Measurements from ENCODE around the gene MCF2L2. TPM values are rescaled to one million over a fixed set of nuclear protein-coding genes. Genes with fewer than 3 reads are reported as not detected.

Gene MCF2L2
- total RNA-seq, 2 donors from 2014 or later, result 0.25 to 1.4 TPM

GRCh38 chr3:183134844-183135243, 293.6 kb downstream of the MCF2L2 start:
- no peak overlapping the region for H3K27ac ChIP-seq
- no peaks in the 10 kb centered on the region for H3K27me3 ChIP-seq
- no peaks in the 10 kb centered on the region for H3K36me3 ChIP-seq
- no peak overlapping the region for H3K4me3 ChIP-seq
- no peaks in the 10 kb centered on the region for H3K9me3 ChIP-seq
- no peak for TF ChIP-seq CTCF (IDR thresholded peaks at IDR 0.05)
- no peak for DNase-seq
- H3K4me1 ChIP-seq, result no peaks in the 10 kb centered on the region
- H3K9ac ChIP-seq (ENCODE audit: low read depth in 2 of 2, low read length in 2 of 2), result no peak overlapping the region
- intact Hi-C loops (cut with DNase I), result no loop called here

- intact Hi-C loops (cut with DNase I), result no loop called here
- Histone ChIP-seq H3K9me3 (peaks cover 7% of the 10 kb centered on the region), H3K4me3 (no peak overlapping the region), H3K36me3 (no peaks in the 10 kb centered on the region), H3K27ac (no peak overlapping the region), H3K9ac (ENCODE audit: low read depth in 2 of 2, low read length in 2 of 2) (no peak overlapping the region), H3K27me3 (no peaks in the 10 kb centered on the region), H3K4me1 (no peaks in the 10 kb centered on the region)
- TF ChIP-seq CTCF (IDR thresholded peaks at IDR 0.05), result no peak
- no peak for DNase-seq
These were observed 296.0 kb downstream of the MCF2L2 start for GRCh38 chr3:183132409-183132808.

- Histone ChIP-seq H3K4me1 (no peaks in the 10 kb centered on the region), H3K27me3 (no peaks in the 10 kb centered on the region), H3K9me3 (peaks cover 7% of the 10 kb centered on the region), H3K9ac (ENCODE audit: low read depth in 2 of 2, low read length in 2 of 2) (no peak overlapping the region), H3K27ac (no peak overlapping the region), H3K4me3 (no peak overlapping the region), H3K36me3 (no peaks in the 10 kb centered on the region)
- DNase-seq, result no peak
- TF ChIP-seq CTCF (IDR thresholded peaks at IDR 0.05), result no peak
- intact Hi-C loops (cut with DNase I), result no loop called here
These were observed 296.7 kb downstream of the MCF2L2 start for GRCh38 chr3:183131735-183132134.

- Histone ChIP-seq H3K36me3 (no peaks in the 10 kb centered on the region), H3K27me3 (no peaks in the 10 kb centered on the region), H3K9me3 (peaks cover 7% of the 10 kb centered on the region), H3K27ac (no peak overlapping the region), H3K4me1 (no peaks in the 10 kb centered on the region), H3K4me3 (no peak overlapping the region), H3K9ac (ENCODE audit: low read depth in 2 of 2, low read length in 2 of 2) (no peak overlapping the region)
- TF ChIP-seq CTCF (IDR thresholded peaks at IDR 0.05), result no peak
- intact Hi-C loops (cut with DNase I), result no loop called here
- DNase-seq, result no peak
These were observed 297.2 kb downstream of the MCF2L2 start for GRCh38 chr3:183131186-183131725.

GRCh38 chr3:183129243-183129642, 299.2 kb downstream of the MCF2L2 start:
- H3K27ac ChIP-seq, result no peak overlapping the region
- intact Hi-C loops (cut with DNase I), result no loop called here
- H3K9ac ChIP-seq (ENCODE audit: low read depth in 2 of 2, low read length in 2 of 2), result no peak overlapping the region

More at GRCh38 chr3:183129243-183129642, 299.2 kb downstream of the MCF2L2 start:
- Histone ChIP-seq H3K36me3 (no peaks in the 10 kb centered on the region), H3K27me3 (no peaks in the 10 kb centered on the region), H3K4me1 (no peaks in the 10 kb centered on the region), H3K9me3 (peaks cover 7% of the 10 kb centered on the region), H3K4me3 (no peak overlapping the region)
- no peak for DNase-seq
- no peak for TF ChIP-seq CTCF (IDR thresholded peaks at IDR 0.05)
